Upper lobe of left lung (tissue), 6 donors: ENCODE results near the gene HK1. TPM values are rescaled to one million over a fixed set of nuclear protein-coding genes. Genes with fewer than 3 reads are reported as not detected.

Experiments
- ATAC-seq, 2 donors: fragments of 200-7000 bp; cut with Tn5 transposase; one replicate each; pipeline ENCODE4 v1.9.1; 2022; ENCODE audit warnings: mild to moderate bottlenecking in 2 of 2, moderate library complexity in 2 of 2; ENCODE audit not compliant: low FRiP score in 2 of 2
- DNase-seq, 2 donors: peaks; one replicate each; pipeline ENCODE4 v3.0.0-alpha.2; 2019 to 2020
- H3K27ac ChIP-seq, 4 donors: fragments of 200-600 bp; sonication (generic); one replicate each; pipeline ENCODE4 v1.5.1; 2016 to 2019
- H3K27me3 ChIP-seq, 4 donors: fragments of 200-600 bp; sonication (generic); one replicate each; pipeline ENCODE4 v1.5.1; 2017 to 2019
- H3K36me3 ChIP-seq, 4 donors: fragments of 200-600 bp; sonication (generic); one replicate each; pipeline ENCODE4 v1.5.1; 2016 to 2019
- H3K4me1 ChIP-seq, 4 donors: fragments of 200-600 bp; sonication (generic); one replicate each; pipeline ENCODE4 v1.5.1; 2018 to 2019
- H3K4me3 ChIP-seq, 4 donors: fragments of 200-600 bp; sonication (generic); one replicate each; pipeline ENCODE4 v1.5.1; 2017 to 2019; ENCODE audit warnings: mild to moderate bottlenecking in 2 of 4, moderate library complexity in 1 of 4
- H3K9me3 ChIP-seq, 4 donors: fragments of 200-600 bp; sonication (generic); one replicate each; pipeline ENCODE4 v1.5.1; 2018 to 2019
- CTCF ChIP-seq, 6 experiments: fragments of 450-650 bp in 4 of 6; fragments of 200-600 bp in 2 of 6; sonication (generic) in 2 of 6; IDR thresholded peaks; one replicate each; pipeline ENCODE4 v1.5.1; 2016 to 2019; ENCODE audit warnings: antibody characterized with exemption in 6 of 6
- EP300 ChIP-seq, 4 donors: sonication (generic); formaldehyde crosslinking; IDR thresholded peaks; one replicate each; pipeline ENCODE4 v1.5.1; 2017; ENCODE audit warnings: antibody characterized with exemption in 4 of 4, control low read depth in 2 of 4
- POLR2A ChIP-seq, 4 donors: fragments of 450-650 bp; IDR thresholded peaks; one replicate each; pipeline ENCODE4 v1.5.1; 2016 to 2017; ENCODE audit warnings: antibody characterized with exemption in 4 of 4, mild to moderate bottlenecking in 2 of 4
- POLR2AphosphoS5 ChIP-seq, 2 donors: sonication (generic); formaldehyde crosslinking; IDR thresholded peaks; one replicate each; pipeline ENCODE4 v1.5.1; 2017; ENCODE audit warnings: antibody characterized with exemption in 2 of 2
- WGBS, 2 donors: methylation state at CpG; one replicate each; pipeline ENCODE4 v1.1.5; 2017 to 2018; 5-methylcytosine and 5-hydroxymethylcytosine counted together
- total RNA-seq, 6 donors: library from RNA; depleted of rRNA in 4 of 6; stranded (reverse); fragments of >200 nt in 4 of 6; gene quantifications; one replicate each; pipeline versions ENCODE4 v1.1.0 to v1.2.1, GENCODE V29; 2016 to 2021
- donor health status: DM: no; HTN: no; CAD: no; lungs with moderate emphysema.
- donor health status: DM: no; HTN: yes; CAD: no; lungs with severe emphysema.

The HK1 gene
- total RNA-seq, 6 donors from 2014 or later, result 60.8 to 98.5 (median 88.9) TPM

DNA sequence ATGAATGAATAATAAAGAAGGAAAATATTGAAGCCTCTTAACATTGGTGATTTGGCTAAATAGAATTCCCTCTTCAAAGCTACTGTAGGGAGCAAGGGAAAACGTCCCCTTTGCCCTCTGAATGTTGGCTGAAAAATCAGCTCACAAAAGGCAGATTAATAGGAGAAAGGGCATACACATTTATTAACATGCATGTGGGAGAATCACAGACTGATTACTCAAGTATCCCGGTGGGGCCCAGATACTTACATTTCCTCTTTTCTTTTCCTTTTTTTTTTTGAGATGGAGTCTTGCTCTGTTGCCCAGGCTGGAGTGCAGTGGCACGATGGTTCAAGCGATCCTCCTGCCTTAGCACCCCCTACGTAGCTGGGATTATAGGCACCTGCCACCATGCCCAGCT lies 68.5 kb downstream of the HK1 start:
- Histone ChIP-seq H3K4me1 (peaks cover 39 to 66% (median 46%) of the 10 kb centered on the region in 4 donors), H3K27me3 (no peaks in the 10 kb centered on the region), H3K4me3 (no peak overlapping the region), H3K36me3 (peaks cover 3 to 30% (median 10%) of the 10 kb centered on the region in 4 donors), H3K9me3 (no peaks in the 10 kb centered on the region), H3K27ac (peak overlapping the region in 3 of 4 donors; percentile 7 to 51 (median 13))
- ATAC-seq, result no peak
- TF ChIP-seq EP300 (IDR thresholded peaks at IDR 0.05), result no peak
- TF ChIP-seq POLR2A (IDR thresholded peaks at IDR 0.05), result no peak
- DNase-seq, result no peak
- WGBS, 2 donors, result 77 to 79% methylated on average over 5 of the region's 5 CpGs

DNA sequence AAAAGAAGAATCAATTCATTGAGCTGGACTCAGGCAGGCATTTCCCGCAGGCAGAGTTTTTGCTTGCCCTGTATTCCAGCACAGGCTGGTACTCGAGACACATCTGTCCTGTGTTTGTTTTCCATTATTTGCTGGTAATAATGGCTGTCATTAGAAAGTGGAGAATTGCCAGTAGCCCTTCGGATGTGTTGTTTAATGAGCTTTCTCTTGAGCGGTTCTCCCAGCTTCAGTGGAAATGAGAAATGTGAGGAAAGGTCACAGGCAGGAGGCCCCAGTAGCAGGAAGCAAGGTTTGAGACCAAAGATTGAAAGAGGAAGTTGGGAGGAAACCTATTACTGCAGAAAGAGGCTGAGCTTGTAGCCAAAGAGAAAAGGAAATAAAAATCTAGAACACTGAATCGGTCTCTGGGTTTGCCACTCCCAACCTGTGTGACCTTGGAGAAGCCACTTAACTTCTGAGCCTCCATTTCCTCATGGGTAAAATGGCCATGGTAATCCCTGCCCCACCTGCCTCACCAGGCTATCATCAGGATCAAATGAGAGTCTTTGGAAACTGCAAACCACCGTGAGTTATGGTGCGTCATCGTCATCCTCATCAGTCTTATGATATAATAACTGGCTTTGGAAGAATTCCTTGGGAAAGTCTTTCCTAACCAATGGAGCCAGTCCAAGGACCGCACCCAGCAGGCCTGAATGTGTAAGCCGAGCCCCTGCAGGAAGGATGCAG lies 70.7 kb downstream of the HK1 start:
- TF ChIP-seq POLR2AphosphoS5 (IDR thresholded peaks at IDR 0.05), result no peak
- no peak for TF ChIP-seq CTCF (IDR thresholded peaks at IDR 0.05)
- TF ChIP-seq POLR2A (IDR thresholded peaks at IDR 0.05), result no peak
- no peak for TF ChIP-seq EP300 (IDR thresholded peaks at IDR 0.05)

DNA sequence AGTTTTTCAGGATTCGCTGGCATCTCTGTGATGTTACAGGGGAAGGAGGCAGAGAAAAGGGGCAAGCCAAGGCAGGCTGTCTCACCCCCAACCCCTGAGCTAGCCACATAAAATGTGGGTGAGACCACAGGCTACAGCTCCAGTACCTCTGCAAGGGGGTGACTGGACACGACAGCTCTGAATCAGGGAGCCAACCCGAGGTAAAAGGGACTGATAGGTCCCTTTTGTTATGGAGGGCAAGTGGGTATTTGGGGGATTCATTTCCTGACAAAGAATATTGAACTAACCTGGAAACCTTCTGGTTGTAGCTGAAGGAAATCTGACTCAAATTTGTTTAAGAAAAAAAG lies 71.2 kb downstream of the HK1 start:
- 78 to 80% methylated on average over 3 of the region's 3 CpGs for WGBS, 2 donors

More for the DNA sequence above, 70.7 kb downstream of the HK1 start:
- Histone ChIP-seq H3K36me3 (peaks cover 3 to 25% (median 8%) of the 10 kb centered on the region in 4 donors), H3K27ac (peak overlapping the region; percentile 33 to 77 (median 64)), H3K4me3 (no peak overlapping the region), H3K4me1 (peaks cover 43 to 61% (median 51%) of the 10 kb centered on the region in 4 donors), H3K27me3 (no peaks in the 10 kb centered on the region), H3K9me3 (no peaks in the 10 kb centered on the region)
- DNase-seq, result no peak
- WGBS, 2 donors, result 41 to 47% methylated on average over 10 of the region's 10 CpGs
- peak in 1 of 2 donors; percentile 84 for ATAC-seq

DNA sequence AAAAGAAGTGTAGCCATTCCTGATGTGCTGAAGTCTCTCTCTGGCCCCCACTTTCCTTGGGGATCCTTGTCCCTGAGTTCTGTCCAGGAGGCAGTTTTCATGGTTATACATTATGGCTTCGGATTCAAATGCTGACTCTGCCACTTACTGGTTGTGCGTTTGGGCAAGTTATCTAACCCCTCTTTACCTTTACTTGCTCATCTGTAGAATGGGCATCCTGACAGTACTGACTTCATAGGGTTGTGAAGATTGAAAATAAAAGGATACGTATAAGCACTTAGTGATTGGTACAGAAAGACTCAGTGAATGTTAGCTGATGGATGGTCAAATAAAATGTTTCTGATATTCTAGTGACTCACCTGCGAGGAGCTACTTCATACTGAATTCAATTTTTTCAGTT lies 73.3 kb downstream of the HK1 start:
- Histone ChIP-seq H3K4me3 (no peak overlapping the region), H3K9me3 (no peaks in the 10 kb centered on the region), H3K4me1 (peaks cover 24 to 40% (median 31%) of the 10 kb centered on the region in 4 donors), H3K27me3 (no peaks in the 10 kb centered on the region), H3K27ac (no peak overlapping the region), H3K36me3 (peaks cover 0 to 9% (median 2%) of the 10 kb centered on the region in 4 donors)
- TF ChIP-seq POLR2AphosphoS5 (IDR thresholded peaks at IDR 0.05), result no peak
- no peak for ATAC-seq
- DNase-seq, result no peak
- whole genome bisulfite sequencing, 2 donors, result 92 to 98% methylated on average over 4 of the region's 4 CpGs

More for the DNA sequence above, 71.2 kb downstream of the HK1 start:
- no peaks in the 10 kb centered on the region for H3K9me3 ChIP-seq
- no peak overlapping the region for H3K4me3 ChIP-seq
- H3K4me1 ChIP-seq, result peaks cover 43 to 61% (median 51%) of the 10 kb centered on the region in 4 donors
- H3K36me3 ChIP-seq, result peaks cover 3 to 20% (median 6%) of the 10 kb centered on the region in 4 donors
- no peaks in the 10 kb centered on the region for H3K27me3 ChIP-seq
- DNase-seq, result no peak
- no peak for TF ChIP-seq CTCF (IDR thresholded peaks at IDR 0.05)
- no peak for TF ChIP-seq EP300 (IDR thresholded peaks at IDR 0.05)
- TF ChIP-seq POLR2AphosphoS5 (IDR thresholded peaks at IDR 0.05), result no peak
- no peak for TF ChIP-seq POLR2A (IDR thresholded peaks at IDR 0.05)
- peak overlapping the region; percentile 33 to 77 (median 64) for H3K27ac ChIP-seq
- no peak for ATAC-seq

DNA sequence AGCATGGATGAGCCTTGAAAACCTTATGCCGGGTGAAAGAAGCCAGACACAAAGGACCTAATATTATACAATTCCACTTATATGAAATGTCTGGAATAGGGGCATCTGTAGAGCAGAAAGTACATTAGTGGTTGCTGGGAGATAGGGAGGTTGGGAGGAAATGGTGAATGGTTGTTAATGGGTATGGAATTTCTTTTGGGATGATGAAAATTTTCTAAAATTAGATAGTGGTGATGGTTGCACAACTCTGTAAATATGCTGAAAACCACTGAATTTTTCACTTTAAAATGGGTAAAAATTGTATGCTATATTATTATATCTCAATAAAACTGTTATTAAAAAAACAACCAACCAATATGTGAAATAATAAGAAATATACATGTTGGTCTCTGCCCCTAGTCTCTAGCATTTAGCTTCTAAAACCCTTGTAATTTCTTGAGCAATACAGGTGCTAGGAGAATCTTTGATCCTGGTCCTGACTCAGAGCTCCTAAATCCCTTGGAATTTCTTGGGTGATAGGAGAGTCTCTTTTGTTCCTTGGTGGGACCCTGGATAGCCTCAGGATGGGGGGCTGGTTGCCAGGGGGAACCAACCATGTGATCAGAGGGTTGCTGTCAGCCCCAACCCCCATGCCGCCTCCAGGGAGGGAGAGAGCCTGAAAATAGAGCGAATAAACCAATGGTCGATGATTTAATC lies 74.4 kb downstream of the HK1 start:
- Histone ChIP-seq H3K4me3 (no peak overlapping the region), H3K4me1 (peaks cover 19 to 35% (median 24%) of the 10 kb centered on the region in 4 donors), H3K36me3 (peaks cover 0 to 6% (median 2%) of the 10 kb centered on the region in 4 donors), H3K9me3 (no peaks in the 10 kb centered on the region), H3K27me3 (no peaks in the 10 kb centered on the region), H3K27ac (no peak overlapping the region)
- TF ChIP-seq POLR2AphosphoS5 (IDR thresholded peaks at IDR 0.05), result no peak
- TF ChIP-seq CTCF (IDR thresholded peaks at IDR 0.05), result no peak
- TF ChIP-seq EP300 (IDR thresholded peaks at IDR 0.05), result no peak
- TF ChIP-seq POLR2A (IDR thresholded peaks at IDR 0.05), result no peak
- WGBS, 2 donors, result 94 to 95% methylated on average over 4 of the region's 4 CpGs
- ATAC-seq, result peak in 1 of 2 donors; percentile 43
- DNase-seq, result no peak
